Measurements from ENCODE around the gene C16orf74. TPM values are rescaled to one million over a fixed set of nuclear protein-coding genes. Genes with fewer than 3 reads are reported as not detected.

C16orf74 gene
- total and polyA plus RNA-seq, 3 donors from 2014 or later = 3.8 to 6.0 (median 4.3) TPM

DNA sequence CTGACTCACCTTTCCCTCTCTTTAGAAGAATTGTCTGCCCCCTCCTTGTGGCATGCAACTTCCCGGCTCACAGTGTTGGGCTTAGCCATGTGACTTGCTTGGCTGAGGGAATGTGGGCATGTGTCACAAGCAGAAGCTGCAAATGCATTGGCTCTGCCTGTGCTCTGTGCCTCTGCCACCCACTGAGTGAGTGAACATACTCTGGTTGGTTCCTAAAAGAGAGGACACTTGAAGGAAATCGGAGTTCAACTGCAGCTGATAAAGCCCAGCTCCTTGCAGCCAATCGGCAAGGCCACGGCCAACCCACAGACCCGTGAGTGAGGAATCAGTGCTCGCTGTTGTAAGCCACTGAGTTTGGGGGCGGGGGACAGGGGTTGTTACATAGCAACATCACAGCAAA is 51.3 kb downstream of the C16orf74 start:
- 65 to 68% methylated on average over 7 of the region's 7 CpGs for WGBS, 2 donors
- Histone ChIP-seq H3K4me3 (no peak overlapping the region), H3K27me3 (no peaks in the 10 kb centered on the region), H3K9me3 (no peaks in the 10 kb centered on the region), H3K27ac (no peak overlapping the region), H3K36me3 (ENCODE audit: low read depth, missing control alignments) (no peaks in the 10 kb centered on the region), H3K4me1 (no peaks in the 10 kb centered on the region)
- DNase-seq = no peak
- intact Hi-C loops (cut with DNase I; ENCODE audit: low total_unique reads) = no loop called here
- no peak for TF ChIP-seq POLR2A (IDR thresholded peaks at IDR 0.05)
- TF ChIP-seq, protein P1, sequence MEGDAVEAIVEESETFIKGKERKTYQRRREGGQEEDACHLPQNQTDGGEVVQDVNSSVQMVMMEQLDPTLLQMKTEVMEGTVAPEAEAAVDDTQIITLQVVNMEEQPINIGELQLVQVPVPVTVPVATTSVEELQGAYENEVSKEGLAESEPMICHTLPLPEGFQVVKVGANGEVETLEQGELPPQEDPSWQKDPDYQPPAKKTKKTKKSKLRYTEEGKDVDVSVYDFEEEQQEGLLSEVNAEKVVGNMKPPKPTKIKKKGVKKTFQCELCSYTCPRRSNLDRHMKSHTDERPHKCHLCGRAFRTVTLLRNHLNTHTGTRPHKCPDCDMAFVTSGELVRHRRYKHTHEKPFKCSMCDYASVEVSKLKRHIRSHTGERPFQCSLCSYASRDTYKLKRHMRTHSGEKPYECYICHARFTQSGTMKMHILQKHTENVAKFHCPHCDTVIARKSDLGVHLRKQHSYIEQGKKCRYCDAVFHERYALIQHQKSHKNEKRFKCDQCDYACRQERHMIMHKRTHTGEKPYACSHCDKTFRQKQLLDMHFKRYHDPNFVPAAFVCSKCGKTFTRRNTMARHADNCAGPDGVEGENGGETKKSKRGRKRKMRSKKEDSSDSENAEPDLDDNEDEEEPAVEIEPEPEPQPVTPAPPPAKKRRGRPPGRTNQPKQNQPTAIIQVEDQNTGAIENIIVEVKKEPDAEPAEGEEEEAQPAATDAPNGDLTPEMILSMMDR (IDR thresholded peaks at IDR 0.05) = no peak

DNA sequence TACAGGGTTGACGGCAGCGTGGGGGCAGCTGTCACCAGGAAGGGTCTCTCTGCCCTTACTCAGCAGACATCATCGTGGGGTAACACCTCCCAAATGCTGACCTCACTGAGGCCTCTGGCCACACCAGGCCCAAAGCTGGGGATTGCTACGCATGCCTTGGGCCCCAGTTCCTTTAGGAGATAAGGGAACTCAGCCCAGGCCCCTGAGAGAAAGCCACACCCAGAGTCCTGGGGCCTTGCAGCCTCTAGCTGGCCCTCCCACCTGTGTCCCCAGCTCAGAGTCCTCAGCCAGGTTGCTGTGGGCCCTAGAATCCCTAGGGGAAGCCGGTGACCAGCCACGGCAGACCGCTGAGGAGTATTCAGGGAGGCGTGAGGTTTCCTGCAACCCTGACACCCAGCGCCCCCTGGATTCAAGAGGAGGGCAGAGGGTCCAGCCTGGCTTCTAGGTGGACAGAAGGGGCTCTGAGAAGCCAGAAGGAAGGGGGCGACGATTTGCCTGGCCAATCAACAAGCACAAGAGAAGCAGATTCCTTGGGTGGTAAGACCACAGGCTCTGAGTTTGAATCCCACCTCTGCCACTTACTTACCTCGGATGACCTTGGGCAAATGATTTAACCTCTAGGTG is 51.8 kb downstream of the C16orf74 start:
- intact Hi-C loops (cut with DNase I; ENCODE audit: low total_unique reads) = no loop called here
- Histone ChIP-seq H3K27me3 (no peaks in the 10 kb centered on the region), H3K36me3 (ENCODE audit: low read depth, missing control alignments) (no peaks in the 10 kb centered on the region), H3K4me3 (no peak overlapping the region), H3K9me3 (no peaks in the 10 kb centered on the region), H3K27ac (no peak overlapping the region), H3K4me1 (no peaks in the 10 kb centered on the region)
- TF ChIP-seq POLR2A (IDR thresholded peaks at IDR 0.05) = no peak
- TF ChIP-seq, protein P1 (IDR thresholded peaks at IDR 0.05) = no peak
- no peak for DNase-seq
- WGBS, 2 donors = 67 to 83% methylated on average over 6 to 12 of the region's 12 CpGs

DNA sequence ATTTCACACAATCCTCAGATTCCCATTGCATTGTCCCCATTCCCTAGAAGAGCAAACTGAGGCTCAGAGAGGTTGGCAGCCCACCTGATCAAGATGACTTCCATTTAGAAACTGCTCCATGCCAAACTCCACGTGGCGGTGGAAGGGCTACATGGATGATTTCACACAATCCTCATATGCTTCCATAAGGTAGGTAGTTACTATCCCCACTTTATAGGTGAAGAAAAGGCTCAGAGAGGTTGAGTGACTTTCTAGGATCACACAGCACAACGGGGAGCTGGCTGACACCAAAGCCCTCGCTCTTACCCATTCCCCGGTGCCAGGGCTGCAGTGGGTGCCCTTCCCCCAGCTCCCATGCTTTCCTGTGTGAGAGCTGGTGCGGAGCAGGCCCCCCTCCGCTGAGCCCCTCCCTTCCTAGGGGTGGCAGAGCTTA is 52.4 kb downstream of the C16orf74 start:
- Histone ChIP-seq H3K4me1 (no peaks in the 10 kb centered on the region), H3K27ac (no peak overlapping the region), H3K36me3 (ENCODE audit: low read depth, missing control alignments) (no peaks in the 10 kb centered on the region), H3K4me3 (no peak overlapping the region), H3K9me3 (no peaks in the 10 kb centered on the region), H3K27me3 (no peaks in the 10 kb centered on the region)
- TF ChIP-seq, protein P1 (IDR thresholded peaks at IDR 0.05) = no peak
- no peak for TF ChIP-seq POLR2A (IDR thresholded peaks at IDR 0.05)
- DNase-seq = no peak
- WGBS, 2 donors = 84 to 94% methylated on average over 6 to 7 of the region's 7 CpGs
- intact Hi-C loops (cut with DNase I; ENCODE audit: low total_unique reads) = no loop called here

DNA sequence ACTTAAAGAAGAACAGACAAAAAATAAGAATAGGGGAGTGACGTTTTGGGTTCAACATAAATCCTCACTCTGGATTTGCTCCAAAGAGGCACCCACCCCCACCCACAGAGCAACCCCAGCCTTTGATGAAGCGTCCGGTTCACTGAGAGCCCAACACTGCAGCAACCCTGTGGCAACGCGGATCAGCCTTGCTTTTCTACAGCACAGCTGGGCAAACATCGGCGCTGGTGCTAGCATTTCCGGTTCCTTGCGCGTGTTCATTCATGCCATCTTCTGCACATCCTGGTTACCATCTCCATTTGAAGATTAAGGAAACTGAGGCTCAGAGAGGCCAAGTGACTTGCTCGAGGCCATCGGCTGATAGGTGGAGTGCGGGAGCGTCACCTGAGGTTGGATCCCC is 53.5 kb downstream of the C16orf74 start:
- Histone ChIP-seq H3K27me3 (no peaks in the 10 kb centered on the region), H3K9me3 (no peaks in the 10 kb centered on the region), H3K36me3 (ENCODE audit: low read depth, missing control alignments) (no peaks in the 10 kb centered on the region), H3K4me1 (no peaks in the 10 kb centered on the region), H3K4me3 (no peak overlapping the region), H3K27ac (no peak overlapping the region)
- TF ChIP-seq, protein P1 (IDR thresholded peaks at IDR 0.05) = no peak
- no peak for TF ChIP-seq POLR2A (IDR thresholded peaks at IDR 0.05)
- 78 to 84% methylated on average over 14 of the region's 14 CpGs for WGBS, 2 donors
- no peak for DNase-seq
- intact Hi-C loops (cut with DNase I; ENCODE audit: low total_unique reads) = no loop called here

DNA sequence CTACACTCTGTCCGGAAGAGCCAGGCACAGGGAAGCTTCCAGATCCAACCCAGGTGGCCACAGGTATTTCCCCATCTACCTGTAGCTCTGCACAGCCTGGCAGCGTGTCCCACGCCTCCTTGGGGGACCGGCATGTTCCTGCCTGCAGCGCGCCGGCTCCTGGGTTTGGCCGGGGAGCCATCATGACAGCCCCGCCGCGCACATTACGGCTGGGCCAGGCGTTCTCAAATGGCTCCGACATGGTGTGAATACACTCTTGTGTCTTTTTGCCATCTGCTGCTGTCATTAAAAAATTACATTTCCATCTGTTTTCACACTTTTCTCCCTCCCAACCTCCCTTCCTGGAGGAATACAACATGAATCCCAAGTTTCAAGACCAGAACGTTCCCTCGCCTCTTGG is 54.1 kb downstream of the C16orf74 start:
- no peak for TF ChIP-seq POLR2A (IDR thresholded peaks at IDR 0.05)
- TF ChIP-seq, protein P1 (IDR thresholded peaks at IDR 0.05) = no peak
- H3K9me3 ChIP-seq = no peaks in the 10 kb centered on the region
- DNase-seq = no peak

More for the DNA sequence above, 54.1 kb downstream of the C16orf74 start:
- intact Hi-C loops (cut with DNase I; ENCODE audit: low total_unique reads) = no loop called here
- H3K27ac ChIP-seq = no peak overlapping the region
- H3K4me3 ChIP-seq = no peak overlapping the region
- no peaks in the 10 kb centered on the region for H3K27me3 ChIP-seq
- no peaks in the 10 kb centered on the region for H3K36me3 ChIP-seq (ENCODE audit: low read depth, missing control alignments)
- WGBS, 2 donors = 73 to 75% methylated on average over 16 of the region's 16 CpGs
- H3K4me1 ChIP-seq = no peaks in the 10 kb centered on the region
